ENCODE results near the gene WSB1. TPM values are rescaled to one million over a fixed set of nuclear protein-coding genes. Genes with fewer than 3 reads are reported as not detected.

Gene WSB1
- total RNA-seq, 2 experiments from 2014 or later = 145 to 190 TPM

GRCh38 chr17:27295945-27296344 lies 2.0 kb downstream of the WSB1 start:
- ChIA-PET POLR2A (interaction anchor here (0.8 to 2.8 kb wide), 4 partner anchors 21 to 176 kb away, joined by 3 to 18 read pairs (median 7); no protein-coding TSS in a partner anchor), CTCF (interaction anchor here (1.0 to 1.6 kb wide), 5 partner anchors 9 to 304 kb away, joined by 3 to 6 read pairs (median 4); no protein-coding TSS in a partner anchor)
- no peak for ATAC-seq
- intact Hi-C loops (cut with DNase I, micrococcal nuclease) = loop anchor here (1.0 to 10.0 kb wide), 5 partner anchors 36 to 596 kb away; partner anchors contain the start of gene LYRM9 (in 1 of the 2)
- no peaks in the 10 kb centered on the region for H3K9me3 Mint-ChIP-seq (ENCODE audit: low read depth)
- peak overlapping the region; percentile 99 for H3K27ac Mint-ChIP-seq
- H3K36me3 Mint-ChIP-seq (ENCODE audit: low read depth) = peaks cover 22% of the 10 kb centered on the region
- H3K4me3 Mint-ChIP-seq = peak overlapping the region; percentile 89
- H3K4me1 Mint-ChIP-seq = peaks cover 42% of the 10 kb centered on the region
- no peaks in the 10 kb centered on the region for H3K27me3 Mint-ChIP-seq
- no peak for DNase-seq

GRCh38 chr17:27296428-27296979 lies 2.6 kb downstream of the WSB1 start:
- intact Hi-C loops (cut with DNase I, micrococcal nuclease) = loop anchor here (5.0 to 10.0 kb wide), 3 partner anchors 176 to 596 kb away; partner anchors contain the start of gene LYRM9 (in 1 of the 2)
- Mint-ChIP-seq H3K27me3 (no peaks in the 10 kb centered on the region), H3K36me3 (ENCODE audit: low read depth) (peaks cover 23% of the 10 kb centered on the region), H3K4me3 (peak overlapping the region; percentile 89), H3K9me3 (ENCODE audit: low read depth) (no peaks in the 10 kb centered on the region), H3K27ac (peak overlapping the region; percentile 99), H3K4me1 (peaks cover 48% of the 10 kb centered on the region)
- ChIA-PET CTCF (interaction anchor here (0.6 to 1.0 kb wide), 5 partner anchors 31 to 303 kb away, joined by 3 to 6 read pairs (median 4); no protein-coding TSS in a partner anchor), POLR2A (interaction anchor here (0.6 to 2.8 kb wide), 5 partner anchors 20 to 175 kb away, joined by 3 to 18 read pairs (median 4); no protein-coding TSS in a partner anchor)
- DNase-seq = no peak
- ATAC-seq = no peak

DNA sequence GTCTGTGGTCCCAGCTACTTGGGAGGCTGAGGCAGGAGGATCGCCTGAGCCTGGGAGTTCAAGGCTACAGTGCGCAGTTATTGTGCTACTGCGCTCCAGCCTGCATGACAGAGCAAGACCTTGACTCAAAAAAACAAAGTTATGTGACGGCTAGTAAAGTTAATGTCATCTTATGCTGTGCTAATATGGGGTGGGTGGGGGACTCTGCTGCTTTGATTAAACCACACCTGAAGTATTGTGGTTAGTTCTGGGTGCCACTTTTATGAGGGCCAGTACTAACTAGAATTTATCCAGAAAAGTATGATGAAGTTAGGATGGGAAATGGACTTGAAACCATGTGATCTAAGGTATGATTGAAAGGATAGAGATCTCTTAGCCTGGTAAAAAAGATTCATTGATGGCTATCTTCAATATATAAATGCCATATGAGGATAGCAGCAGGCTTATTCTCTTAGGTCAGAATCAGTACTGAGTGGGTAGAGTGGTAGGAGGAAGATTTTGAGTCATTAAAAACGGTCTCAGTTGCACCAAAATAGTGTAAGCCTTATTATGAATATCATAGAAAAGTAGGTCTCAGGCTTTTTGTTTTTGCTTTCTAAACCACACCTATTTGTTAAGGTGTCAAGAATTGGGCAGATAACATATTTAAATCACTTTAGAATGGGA lies 5.6 kb downstream of the WSB1 start:
- H3K27ac Mint-ChIP-seq = peak overlapping the region; percentile 9
- intact Hi-C loops (cut with DNase I, micrococcal nuclease) = loop anchor here (2.0 to 10.0 kb wide), 4 partner anchors 173 to 593 kb away; partner anchors contain the start of gene LYRM9 (in 1 of the 2)
- no peak overlapping the region for H3K4me3 Mint-ChIP-seq
- DNase-seq = no peak
- ChIA-PET POLR2A (no interaction called here), CTCF (interaction anchor here (2.6 kb wide), 1 partner anchor 63 kb away, joined by 9 read pairs; no protein-coding TSS in a partner anchor)
- H3K27me3 Mint-ChIP-seq = no peaks in the 10 kb centered on the region
- no peaks in the 10 kb centered on the region for H3K9me3 Mint-ChIP-seq (ENCODE audit: low read depth)
- peaks cover 52% of the 10 kb centered on the region for H3K4me1 Mint-ChIP-seq
- peak; percentile 11 for ATAC-seq
- peaks cover 36% of the 10 kb centered on the region for H3K36me3 Mint-ChIP-seq (ENCODE audit: low read depth)

GRCh38 chr17:27303734-27304133 lies 9.8 kb downstream of the WSB1 start:
- Mint-ChIP-seq H3K4me3 (no peak overlapping the region), H3K36me3 (ENCODE audit: low read depth) (peaks cover 35% of the 10 kb centered on the region), H3K27me3 (no peaks in the 10 kb centered on the region), H3K27ac (no peak overlapping the region), H3K9me3 (ENCODE audit: low read depth) (no peaks in the 10 kb centered on the region), H3K4me1 (peaks cover 31% of the 10 kb centered on the region)
- POLR2A ChIA-PET = interaction anchor here (0.6 kb wide), 1 partner anchor 24 kb away, joined by 5 read pairs; no protein-coding TSS in a partner anchor
- CTCF ChIA-PET = interaction anchor here (0.9 to 1.6 kb wide), 4 partner anchors 10 to 68 kb away, joined by 3 to 4 read pairs (median 4); partner anchors contain the start of gene WSB1
- DNase-seq (no peak), ATAC-seq (no peak)
- intact Hi-C loops (cut with DNase I, micrococcal nuclease) = no loop called here

DNA sequence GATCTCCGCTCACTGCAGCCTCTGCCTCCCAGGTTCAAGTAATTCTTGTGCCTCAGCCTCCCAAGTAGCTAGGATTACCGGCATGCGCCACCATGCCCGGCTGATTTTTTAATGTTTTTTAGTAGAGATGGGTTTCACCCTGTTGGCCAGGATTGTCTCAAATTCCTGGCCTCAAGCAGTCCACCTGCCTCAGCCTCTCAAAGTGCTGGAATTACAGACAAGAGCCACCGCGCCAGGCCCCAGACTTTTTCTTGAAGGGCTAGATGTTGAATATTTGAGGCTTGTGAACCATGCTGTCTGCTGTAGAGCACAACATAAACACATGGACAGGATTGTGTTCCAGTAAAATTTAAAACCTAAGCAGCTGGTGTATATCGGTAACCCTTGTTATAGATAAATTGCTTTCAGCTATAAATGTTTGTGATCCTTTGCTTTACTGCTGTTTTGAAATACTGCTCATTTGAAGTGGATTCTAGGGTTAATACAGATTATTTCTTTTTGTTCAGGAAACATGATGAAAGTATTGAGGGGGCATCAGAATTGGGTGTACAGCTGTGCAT lies 12.4 kb downstream of the WSB1 start:
- H3K36me3 Mint-ChIP-seq (ENCODE audit: low read depth) = peaks cover 48% of the 10 kb centered on the region
- H3K9me3 Mint-ChIP-seq (ENCODE audit: low read depth) = no peaks in the 10 kb centered on the region

DNA sequence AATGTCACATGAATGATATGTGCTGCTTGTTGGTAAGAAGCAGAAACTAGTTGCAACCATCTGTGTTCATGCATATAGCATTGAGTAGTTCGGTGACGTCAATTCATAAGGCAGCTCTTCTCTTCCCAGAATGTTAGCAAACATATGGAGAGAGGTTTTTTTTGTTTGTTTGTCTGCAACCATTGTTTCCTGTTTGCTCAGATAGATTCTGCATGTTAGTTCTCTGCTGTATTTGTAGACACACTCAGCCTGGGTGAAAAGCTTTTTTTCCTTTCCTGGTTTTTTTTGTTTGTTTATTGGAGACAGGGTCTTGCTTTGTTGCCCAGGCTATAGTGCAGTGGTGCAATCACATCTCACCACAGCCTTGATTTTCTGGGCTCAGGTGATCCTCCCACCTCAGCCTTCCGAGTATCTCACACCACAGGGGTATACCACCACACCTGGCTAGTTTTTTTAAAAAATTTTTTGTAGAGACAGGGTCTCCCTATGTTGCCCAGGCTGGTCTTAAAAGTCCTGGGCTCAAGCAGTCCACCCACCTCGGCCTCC lies 16.7 kb downstream of the WSB1 start:
- no peak overlapping the region for H3K4me3 Mint-ChIP-seq
- no peak for ATAC-seq
- H3K9me3 Mint-ChIP-seq (ENCODE audit: low read depth) = no peaks in the 10 kb centered on the region
- ChIA-PET POLR2A (interaction anchor here (1.3 kb wide), 1 partner anchor 9 kb away, joined by 3 read pairs; no protein-coding TSS in a partner anchor), CTCF (no interaction called here)
- H3K4me1 Mint-ChIP-seq = no peaks in the 10 kb centered on the region
- H3K27me3 Mint-ChIP-seq = no peaks in the 10 kb centered on the region
- intact Hi-C loops (cut with DNase I, micrococcal nuclease) = no loop called here
- H3K27ac Mint-ChIP-seq = peak overlapping the region; percentile 40
- no peak for DNase-seq
- H3K36me3 Mint-ChIP-seq (ENCODE audit: low read depth) = peaks cover 62% of the 10 kb centered on the region

More for the DNA sequence above, 12.4 kb downstream of the WSB1 start:
- intact Hi-C loops (cut with DNase I, micrococcal nuclease) = no loop called here
- ChIA-PET POLR2A (no interaction called here), CTCF (interaction anchor here (0.6 to 1.4 kb wide), 3 partner anchors 14 to 70 kb away, joined by 3 to 6 read pairs (median 5); no protein-coding TSS in a partner anchor)
- no peak for DNase-seq
- H3K4me1 Mint-ChIP-seq = peaks cover 13% of the 10 kb centered on the region
- no peak overlapping the region for H3K27ac Mint-ChIP-seq
- no peak for ATAC-seq
- H3K27me3 Mint-ChIP-seq = no peaks in the 10 kb centered on the region
- no peak overlapping the region for H3K4me3 Mint-ChIP-seq

GRCh38 chr17:27313301-27313700 lies 19.4 kb downstream of the WSB1 start:
- H3K27ac Mint-ChIP-seq = no peak overlapping the region
- no peak for DNase-seq
- POLR2A ChIA-PET = interaction anchor here (0.6 kb wide), 1 partner anchor 170 kb away, joined by 8 read pairs; no protein-coding TSS in a partner anchor
- H3K4me1 Mint-ChIP-seq = no peaks in the 10 kb centered on the region
- H3K4me3 Mint-ChIP-seq = no peak overlapping the region
- intact Hi-C loops (cut with DNase I, micrococcal nuclease) = no loop called here
- ATAC-seq = no peak
- CTCF ChIA-PET = interaction anchor here (0.7 to 1.0 kb wide), 2 partner anchors 20 to 443 kb away, joined by 3 to 4 read pairs; no protein-coding TSS in a partner anchor
- peaks cover 62% of the 10 kb centered on the region for H3K36me3 Mint-ChIP-seq (ENCODE audit: low read depth)
- H3K9me3 Mint-ChIP-seq (ENCODE audit: low read depth) = no peaks in the 10 kb centered on the region
- no peaks in the 10 kb centered on the region for H3K27me3 Mint-ChIP-seq

- ATAC-seq = no peak
- Mint-ChIP-seq H3K4me3 (no peak overlapping the region), H3K36me3 (ENCODE audit: low read depth) (peaks cover 65% of the 10 kb centered on the region), H3K9me3 (ENCODE audit: low read depth) (no peaks in the 10 kb centered on the region), H3K27ac (no peak overlapping the region), H3K4me1 (no peaks in the 10 kb centered on the region), H3K27me3 (no peaks in the 10 kb centered on the region)
- POLR2A ChIA-PET = no interaction called here
- no peak for DNase-seq
- intact Hi-C loops (cut with DNase I, micrococcal nuclease) = no loop called here
- CTCF ChIA-PET = interaction anchor here (0.6 kb wide), 1 partner anchor 570 kb away, joined by 3 read pairs; no protein-coding TSS in a partner anchor
Measured at GRCh38 chr17:27315322-27315721, 21.4 kb downstream of the WSB1 start.

DNA sequence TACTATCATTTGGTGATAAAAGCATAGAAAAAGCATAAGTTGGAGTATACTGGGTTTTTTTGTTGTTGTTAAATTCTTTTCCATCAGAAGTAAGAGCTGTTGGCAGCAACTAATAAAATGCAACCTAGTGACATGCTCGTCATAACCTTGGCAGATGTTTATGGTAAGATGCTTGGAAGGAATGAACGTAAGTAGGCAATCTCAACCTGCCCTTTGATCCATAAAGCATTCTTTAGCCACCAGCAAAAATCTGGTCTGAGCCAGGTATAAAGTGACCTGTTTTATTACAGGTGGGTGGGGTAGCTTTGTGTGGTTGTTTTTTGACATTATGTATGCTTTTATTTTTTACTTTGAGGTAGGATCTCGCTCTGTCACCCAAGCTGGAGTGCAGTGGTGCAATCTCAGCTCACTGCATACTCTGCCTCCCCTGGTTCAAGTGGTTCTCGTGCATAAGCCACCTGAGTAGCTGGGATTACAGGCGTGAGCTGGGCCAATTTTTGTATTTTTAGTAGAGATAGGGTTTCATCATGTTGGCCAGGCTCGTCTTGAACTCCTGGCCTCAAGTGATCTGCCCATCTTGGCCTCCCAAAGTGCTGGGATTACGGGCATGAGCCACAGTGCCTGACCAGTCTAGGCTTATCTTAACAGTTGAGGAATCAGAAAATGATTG lies 22.0 kb downstream of the WSB1 start:
- ATAC-seq = no peak
- ChIA-PET CTCF (interaction anchor here (0.8 kb wide), 1 partner anchor 13 kb away, joined by 3 read pairs; no protein-coding TSS in a partner anchor), POLR2A (interaction anchor here (1.1 kb wide), 1 partner anchor 20 kb away, joined by 3 read pairs; no protein-coding TSS in a partner anchor)
- Mint-ChIP-seq H3K4me3 (no peak overlapping the region), H3K27ac (no peak overlapping the region), H3K36me3 (ENCODE audit: low read depth) (peaks cover 59% of the 10 kb centered on the region), H3K9me3 (ENCODE audit: low read depth) (no peaks in the 10 kb centered on the region), H3K4me1 (no peaks in the 10 kb centered on the region), H3K27me3 (no peaks in the 10 kb centered on the region)
- intact Hi-C loops (cut with DNase I, micrococcal nuclease) = no loop called here
- no peak for DNase-seq

DNA sequence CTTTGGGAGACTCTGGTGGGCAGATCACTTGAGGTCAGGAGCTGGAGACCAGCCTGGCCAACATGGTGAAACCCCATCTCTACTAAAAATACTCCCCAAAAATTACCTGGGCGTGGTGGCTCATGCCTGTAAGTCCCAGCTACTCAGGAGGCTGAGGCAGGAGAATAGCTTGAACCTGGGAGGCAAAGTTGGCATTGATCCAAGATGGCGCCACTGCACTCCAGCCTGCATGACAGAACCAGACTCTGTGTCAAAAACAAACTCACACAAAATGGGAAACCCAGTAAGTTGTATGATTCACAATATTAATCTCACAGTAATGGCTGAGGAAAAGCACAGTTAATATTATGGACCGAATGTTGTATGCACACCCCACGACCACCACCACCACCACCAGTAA lies 24.3 kb downstream of the WSB1 start:
- Mint-ChIP-seq H3K36me3 (ENCODE audit: low read depth) (peaks cover 44% of the 10 kb centered on the region), H3K4me1 (no peaks in the 10 kb centered on the region), H3K27me3 (no peaks in the 10 kb centered on the region), H3K9me3 (ENCODE audit: low read depth) (no peaks in the 10 kb centered on the region), H3K27ac (no peak overlapping the region), H3K4me3 (no peak overlapping the region)
- CTCF ChIA-PET = interaction anchor here (0.6 to 1.2 kb wide), 3 partner anchors 13 to 532 kb away, joined by 3 read pairs; no protein-coding TSS in a partner anchor
- POLR2A ChIA-PET = interaction anchor here (0.7 kb wide), 1 partner anchor 69 kb away, joined by 3 read pairs; no protein-coding TSS in a partner anchor
- DNase-seq = no peak
- ATAC-seq = no peak
- intact Hi-C loops (cut with DNase I, micrococcal nuclease) = no loop called here
